Mammary microvascular endothelial cell (primary cell): Measurements from ENCODE around the gene CFAP91. TPM values are rescaled to one million over a fixed set of nuclear protein-coding genes. Genes with fewer than 3 reads are reported as not detected.

Source experiments
- total RNA-seq: library from RNA; depleted of rRNA; stranded (reverse); fragments of >200 nt; gene quantifications from 2 replicates; pipeline ENCODE4 v1.2.3, GENCODE V29; 2015

The CFAP91 gene
- total RNA-seq = 0.20 TPM in 1 of 2 replicates, not detected in the other

DNA sequence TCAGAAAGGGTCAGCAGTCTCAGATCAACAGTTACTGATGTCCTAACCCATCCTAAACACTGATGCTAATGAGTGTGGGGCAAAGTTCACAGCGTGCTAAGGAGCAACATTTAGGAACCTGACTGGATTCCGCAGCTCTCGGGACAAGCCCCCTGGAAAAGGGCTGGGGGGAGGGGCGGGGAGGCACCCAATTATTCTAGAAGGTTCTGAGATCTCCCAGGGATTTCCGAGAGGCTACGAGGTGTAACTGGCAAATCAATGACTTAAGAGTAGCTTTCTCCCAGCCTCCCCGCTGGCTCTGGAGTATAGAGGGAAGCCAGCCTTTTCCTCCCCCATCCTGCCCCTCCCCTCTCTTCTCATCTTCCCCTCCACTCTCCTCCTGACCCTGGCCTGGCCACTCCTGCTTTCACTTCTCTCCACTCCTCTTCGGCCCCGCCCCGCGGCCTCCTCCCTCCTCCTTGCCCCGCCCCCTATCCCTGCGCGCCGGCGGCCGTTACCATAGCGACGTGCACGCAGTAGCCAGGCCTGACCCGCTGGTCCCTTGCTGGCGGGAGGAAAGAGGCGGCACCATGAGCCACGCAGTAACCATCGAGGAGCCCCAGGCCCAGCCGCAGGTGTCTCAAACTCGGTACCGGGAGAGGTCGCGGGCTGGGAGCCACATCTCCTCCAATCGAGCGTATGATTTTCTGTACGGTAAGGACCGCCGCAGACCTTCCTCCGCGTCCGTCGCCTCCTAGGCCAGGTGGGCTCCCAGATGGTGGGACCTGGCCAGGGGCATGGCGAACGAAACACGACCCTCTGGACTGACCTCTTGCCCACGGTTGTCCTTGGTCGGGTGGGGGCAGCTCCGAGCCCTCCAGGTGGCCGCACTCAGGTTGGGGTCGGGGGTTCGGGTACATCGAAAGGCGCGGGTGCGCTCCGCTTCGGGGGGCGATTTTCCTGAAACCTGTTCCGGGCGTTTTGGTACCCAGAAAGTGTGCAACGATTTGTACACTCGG lies at the start of gene CFAP91:
Gene CFAP91 (plus strand): TSS at position 493 of the 998 bp plus-strand sequence. CDS start 77 bp downstream, at position 570.

DNA sequence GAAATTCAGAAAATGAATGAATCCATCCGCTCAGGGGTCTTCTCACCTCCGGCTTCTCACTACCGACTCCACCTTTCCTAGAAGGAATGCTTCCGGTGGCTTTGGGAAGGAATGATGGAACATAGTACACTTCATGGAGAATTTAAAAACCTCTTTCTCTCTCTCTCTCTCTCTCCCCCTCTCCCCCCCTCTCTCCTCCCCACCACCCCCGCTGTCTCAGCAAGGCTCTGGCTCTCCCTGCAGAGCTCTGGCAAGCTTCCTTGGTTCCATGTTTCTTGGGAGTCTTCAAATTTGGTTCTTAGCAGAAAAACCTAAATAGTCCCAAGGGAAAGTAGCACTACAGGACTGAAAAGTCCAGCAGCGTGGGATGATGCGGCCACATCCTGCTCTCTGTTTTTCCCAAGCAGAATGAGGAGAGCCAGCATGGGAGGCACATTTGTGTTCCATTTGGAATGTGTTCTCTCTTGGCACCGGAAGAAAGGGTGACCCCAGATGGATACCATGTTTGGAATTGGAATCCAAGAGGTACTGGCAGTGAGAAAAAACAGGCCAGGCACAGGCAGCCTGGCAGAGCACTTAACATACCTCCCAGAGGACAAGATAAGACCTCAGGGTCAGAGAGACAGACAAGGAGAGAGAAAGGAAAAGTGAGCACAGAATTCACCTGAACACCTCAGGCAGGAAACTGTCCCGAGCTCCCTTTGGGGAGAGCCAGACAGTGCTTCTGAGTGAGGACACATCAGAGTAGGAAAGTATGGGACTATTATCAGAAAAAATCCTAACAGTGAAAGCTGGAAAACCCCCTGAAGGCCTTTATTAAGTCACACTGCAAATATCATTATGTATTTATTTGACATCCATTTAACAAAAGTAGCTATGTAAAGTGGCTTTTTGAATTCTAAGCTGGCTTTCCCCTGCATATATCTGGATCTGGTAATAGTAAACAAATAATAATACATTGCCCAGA lies 42.1 kb upstream of the CFAP91 start, which contains the start of gene POPDC2:
Gene POPDC2 (minus strand): TSS at position 116 of the 967 bp plus-strand sequence. CDS start 166 bp downstream, outside the sequence.

GRCh38 chr3:119676771-119677640 lies 25.8 kb upstream of the CFAP91 start, which contains the start of gene COX17:
TSS of gene COX17 (minus strand) at chr3:119677406. CDS start at chr3:119677310, 96 bp downstream.

Other genes starting within 250 kb of the CFAP91 start
- 22.3 and 22.9 TPM in 2 replicates for gene TMEM39A, start 239.4 kb upstream of the CFAP91 start, total RNA-seq
- 8.9 and 10.6 TPM in 2 replicates for gene POGLUT1, start 234.1 kb upstream of the CFAP91 start, total RNA-seq
- gene TIMMDC1, start 204.5 kb upstream of the CFAP91 start, total RNA-seq = 38.2 and 58.6 TPM in 2 replicates
- not detected in 2 replicates for gene CD80, start 143.4 kb upstream of the CFAP91 start, total RNA-seq
- 14.5 and 20.6 TPM in 2 replicates for gene ADPRH, start 123.5 kb upstream of the CFAP91 start, total RNA-seq
- gene PLA1A, start 105.1 kb upstream of the CFAP91 start, total RNA-seq = 2.1 and 4.8 TPM in 2 replicates
- gene POPDC2, start 42.4 kb upstream of the CFAP91 start, total RNA-seq = 0.10 and 2.5 TPM in 2 replicates
- gene COX17, start 25.6 kb upstream of the CFAP91 start, total RNA-seq = 28.8 and 30.4 TPM in 2 replicates
- under 0.01 and 0.05 TPM in 2 replicates for gene NR1I2, start 79.1 kb downstream of the CFAP91 start, total RNA-seq